SU-DHL-6 (cell line): ENCODE data around the gene CDIPT.

Source experiments
- EZH2phosphoT487 ChIP-seq: fragments of 200-600 bp; sonication (generic), shearing (Covaris generic); conservative IDR thresholded peaks from 2 replicates; pipeline ENCODE4 v1.6.1; 2018; ENCODE audit warnings: mild to moderate bottlenecking, antibody characterized with exemption, low read length, moderate library complexity, mixed read lengths
- TF ChIP-seq, protein P1 (sequence below): fragments of 200-600 bp; sonication (generic); IDR thresholded peaks from one replicate; pipeline ENCODE4 v1.5.1; 2017; ENCODE audit warnings: antibody characterized with exemption, mild to moderate bottlenecking, low read length, moderate library complexity; ENCODE audit not compliant: insufficient read depth, poor library complexity, severe bottlenecking

DNA sequence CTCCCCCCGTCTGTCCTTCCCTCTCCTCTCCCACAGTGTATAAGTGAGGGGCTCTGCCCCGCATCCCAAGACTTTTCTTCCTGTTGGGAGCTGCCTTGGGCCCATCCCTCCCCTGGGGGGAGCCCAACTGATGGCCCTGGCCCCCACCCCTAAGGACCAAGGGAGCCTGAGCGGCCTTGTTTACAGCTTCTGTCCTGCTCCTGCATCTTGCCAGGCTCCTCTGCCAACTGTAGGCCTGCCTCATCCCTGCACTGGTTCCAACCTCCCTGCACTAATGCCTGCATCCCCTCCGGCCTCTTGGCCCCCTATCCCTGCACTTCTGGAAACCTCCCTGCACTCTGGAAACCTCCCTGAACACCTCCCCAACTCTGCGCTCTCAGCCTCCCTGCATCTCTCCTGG is 48.4 kb downstream of the CDIPT start:
- TF ChIP-seq, protein P1, sequence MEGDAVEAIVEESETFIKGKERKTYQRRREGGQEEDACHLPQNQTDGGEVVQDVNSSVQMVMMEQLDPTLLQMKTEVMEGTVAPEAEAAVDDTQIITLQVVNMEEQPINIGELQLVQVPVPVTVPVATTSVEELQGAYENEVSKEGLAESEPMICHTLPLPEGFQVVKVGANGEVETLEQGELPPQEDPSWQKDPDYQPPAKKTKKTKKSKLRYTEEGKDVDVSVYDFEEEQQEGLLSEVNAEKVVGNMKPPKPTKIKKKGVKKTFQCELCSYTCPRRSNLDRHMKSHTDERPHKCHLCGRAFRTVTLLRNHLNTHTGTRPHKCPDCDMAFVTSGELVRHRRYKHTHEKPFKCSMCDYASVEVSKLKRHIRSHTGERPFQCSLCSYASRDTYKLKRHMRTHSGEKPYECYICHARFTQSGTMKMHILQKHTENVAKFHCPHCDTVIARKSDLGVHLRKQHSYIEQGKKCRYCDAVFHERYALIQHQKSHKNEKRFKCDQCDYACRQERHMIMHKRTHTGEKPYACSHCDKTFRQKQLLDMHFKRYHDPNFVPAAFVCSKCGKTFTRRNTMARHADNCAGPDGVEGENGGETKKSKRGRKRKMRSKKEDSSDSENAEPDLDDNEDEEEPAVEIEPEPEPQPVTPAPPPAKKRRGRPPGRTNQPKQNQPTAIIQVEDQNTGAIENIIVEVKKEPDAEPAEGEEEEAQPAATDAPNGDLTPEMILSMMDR = no peak
- no peak for TF ChIP-seq EZH2phosphoT487
